RWPE2 (cell line): ENCODE results near the gene ARMC9.

Experiments
- ATAC-seq: fragments of 200-7000 bp; cut with Tn5 transposase; 3 replicates; pipeline ENCODE4 v1.9.1; 2021; ENCODE audit warnings: low read depth
- DNase-seq: peaks from one replicate; pipeline ENCODE4 v3.0.0-alpha.2; 2020; ENCODE audit warnings: low spot score
- H3K27ac ChIP-seq: fragments of 450-650 bp; 2 replicates; pipeline ENCODE4 v1.5.1; 2017; ENCODE audit warnings: mild to moderate bottlenecking; ENCODE audit not compliant: poor library complexity, severe bottlenecking
- H3K27me3 ChIP-seq: fragments of 250-450 bp; sonication (Bioruptor Pico); 2 replicates; pipeline ENCODE4 v1.5.1; 2021; ENCODE audit warnings: mild to moderate bottlenecking, moderate library complexity; ENCODE audit not compliant: insufficient read depth, poor library complexity, severe bottlenecking
- H3K36me3 ChIP-seq: fragments of 250-450 bp; sonication (Bioruptor Pico); 2 replicates; pipeline ENCODE4 v1.5.1; 2020; ENCODE audit warnings: low read depth, mild to moderate bottlenecking, moderate library complexity
- H3K4me1 ChIP-seq: fragments of 250-450 bp; sonication (Bioruptor Pico); 2 replicates; pipeline ENCODE4 v1.5.1; 2021; ENCODE audit warnings: mild to moderate bottlenecking, moderate library complexity; ENCODE audit not compliant: insufficient read depth, poor library complexity, severe bottlenecking
- H3K4me3 ChIP-seq: fragments of 250-450 bp; sonication (Bioruptor Pico); 2 replicates; pipeline ENCODE4 v1.5.1; 2021; ENCODE audit warnings: mild to moderate bottlenecking, moderate library complexity; ENCODE audit not compliant: severe bottlenecking
- H3K9me3 ChIP-seq: fragments of 250-450 bp; sonication (Bioruptor Pico); 2 replicates; pipeline ENCODE4 v1.5.1; 2021; ENCODE audit warnings: mild to moderate bottlenecking, moderate library complexity; ENCODE audit not compliant: severe bottlenecking
- TF ChIP-seq, protein P1 (sequence below): fragments of 450-650 bp; IDR thresholded peaks from one replicate; pipeline ENCODE4 v1.5.1; 2017; ENCODE audit warnings: mild to moderate bottlenecking, moderate library complexity; ENCODE audit not compliant: poor library complexity, severe bottlenecking

The ARMC9 gene

DNA sequence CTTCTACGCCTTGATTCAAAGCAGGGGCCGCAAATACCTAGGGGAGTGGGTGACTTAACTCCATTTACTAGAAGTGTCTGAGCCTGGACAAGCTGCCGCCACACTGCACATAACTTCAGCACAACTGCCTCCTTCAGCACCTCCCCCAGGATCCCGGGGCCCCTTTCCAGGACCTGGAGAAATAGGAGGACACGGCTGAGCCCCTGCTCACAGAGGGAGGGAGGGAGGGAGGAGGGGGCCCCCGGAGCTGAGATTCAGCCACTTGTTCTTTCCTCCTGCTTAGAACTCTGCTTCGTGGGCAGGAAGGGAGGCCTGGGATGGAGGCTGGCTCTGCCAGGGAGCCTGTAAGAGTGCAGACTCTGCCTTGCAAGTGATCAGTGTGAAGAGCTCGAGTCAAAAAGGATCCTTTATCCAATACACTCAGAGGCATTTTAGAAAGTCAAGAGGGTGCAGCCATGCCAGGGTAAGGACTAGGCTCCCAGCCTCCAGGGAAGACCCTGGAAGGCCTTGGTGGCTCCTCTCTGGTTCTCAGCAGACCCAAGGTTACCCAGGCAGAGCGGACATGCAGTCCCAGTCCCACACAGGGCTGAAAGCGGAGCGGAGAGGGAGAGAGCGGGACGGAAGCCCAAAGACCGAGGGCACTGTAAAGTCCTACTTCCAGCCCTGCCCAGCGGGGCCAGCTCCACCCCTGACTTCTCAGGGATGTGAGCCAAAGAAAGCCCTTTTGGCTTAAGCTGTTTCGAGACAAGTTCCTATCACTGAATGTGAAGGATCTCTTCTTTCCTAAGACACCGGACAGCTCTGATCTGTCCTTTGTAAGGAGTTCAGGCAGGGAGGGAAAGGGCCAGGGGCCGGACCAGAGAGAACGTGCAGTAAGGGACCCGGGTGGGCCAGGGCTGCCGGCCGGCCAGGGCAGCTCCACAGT lies 8.6 kb upstream of the ARMC9 start:
- TF ChIP-seq, protein P1, sequence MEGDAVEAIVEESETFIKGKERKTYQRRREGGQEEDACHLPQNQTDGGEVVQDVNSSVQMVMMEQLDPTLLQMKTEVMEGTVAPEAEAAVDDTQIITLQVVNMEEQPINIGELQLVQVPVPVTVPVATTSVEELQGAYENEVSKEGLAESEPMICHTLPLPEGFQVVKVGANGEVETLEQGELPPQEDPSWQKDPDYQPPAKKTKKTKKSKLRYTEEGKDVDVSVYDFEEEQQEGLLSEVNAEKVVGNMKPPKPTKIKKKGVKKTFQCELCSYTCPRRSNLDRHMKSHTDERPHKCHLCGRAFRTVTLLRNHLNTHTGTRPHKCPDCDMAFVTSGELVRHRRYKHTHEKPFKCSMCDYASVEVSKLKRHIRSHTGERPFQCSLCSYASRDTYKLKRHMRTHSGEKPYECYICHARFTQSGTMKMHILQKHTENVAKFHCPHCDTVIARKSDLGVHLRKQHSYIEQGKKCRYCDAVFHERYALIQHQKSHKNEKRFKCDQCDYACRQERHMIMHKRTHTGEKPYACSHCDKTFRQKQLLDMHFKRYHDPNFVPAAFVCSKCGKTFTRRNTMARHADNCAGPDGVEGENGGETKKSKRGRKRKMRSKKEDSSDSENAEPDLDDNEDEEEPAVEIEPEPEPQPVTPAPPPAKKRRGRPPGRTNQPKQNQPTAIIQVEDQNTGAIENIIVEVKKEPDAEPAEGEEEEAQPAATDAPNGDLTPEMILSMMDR, result no peak
- Histone ChIP-seq H3K9me3 (no peaks in the 10 kb centered on the region), H3K27ac (no peak overlapping the region), H3K27me3 (peaks cover 7% of the 10 kb centered on the region), H3K36me3 (no peaks in the 10 kb centered on the region), H3K4me1 (no peaks in the 10 kb centered on the region), H3K4me3 (no peak overlapping the region)
- ATAC-seq (peak; percentile 8; the same call in 1 of the 3 replicates), DNase-seq (no peak)

DNA sequence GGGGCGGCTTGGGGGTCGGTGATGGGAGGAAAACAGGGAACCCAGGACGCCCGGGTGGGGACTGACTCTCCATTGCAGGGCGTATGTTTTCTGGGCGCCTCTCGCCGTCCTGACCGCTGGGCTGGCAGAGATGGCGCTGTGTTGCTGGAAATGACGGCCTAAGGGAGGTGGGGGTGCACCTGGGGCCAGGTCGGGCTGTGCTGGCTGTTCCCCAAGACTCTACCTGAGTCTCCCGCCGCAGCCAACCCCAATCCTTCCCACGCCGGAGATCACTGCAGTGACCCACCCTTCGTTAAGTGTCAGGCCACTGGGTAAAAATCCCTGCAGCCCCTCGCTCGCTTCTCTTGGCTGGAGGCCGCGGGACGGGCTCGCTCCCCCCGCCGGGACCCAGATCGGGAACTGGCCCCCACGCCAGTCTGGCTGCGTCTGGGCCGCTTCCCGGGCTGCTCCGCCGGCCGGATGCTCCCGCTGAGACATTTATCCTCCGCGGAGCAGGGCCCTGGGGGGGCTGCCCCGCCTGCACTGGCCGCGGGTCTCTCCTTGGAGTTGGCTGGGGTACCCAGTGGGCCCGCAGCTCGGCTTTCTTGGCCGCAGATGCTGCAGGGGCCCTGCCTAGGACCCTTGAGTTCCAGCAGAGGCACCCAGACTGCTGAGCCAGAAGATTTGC lies 7.8 kb upstream of the ARMC9 start:
- ATAC-seq (0 out of 3 replicates have a peak, but pooled peaks have one; percentile 18), DNase-seq (no peak)
- H3K27ac ChIP-seq, result no peak overlapping the region
- H3K9me3 ChIP-seq, result no peaks in the 10 kb centered on the region
- no peak overlapping the region for H3K4me3 ChIP-seq
- TF ChIP-seq, protein P1, result no peak
- H3K4me1 ChIP-seq, result no peaks in the 10 kb centered on the region
- no peaks in the 10 kb centered on the region for H3K36me3 ChIP-seq
- H3K27me3 ChIP-seq, result peaks cover 7% of the 10 kb centered on the region

DNA sequence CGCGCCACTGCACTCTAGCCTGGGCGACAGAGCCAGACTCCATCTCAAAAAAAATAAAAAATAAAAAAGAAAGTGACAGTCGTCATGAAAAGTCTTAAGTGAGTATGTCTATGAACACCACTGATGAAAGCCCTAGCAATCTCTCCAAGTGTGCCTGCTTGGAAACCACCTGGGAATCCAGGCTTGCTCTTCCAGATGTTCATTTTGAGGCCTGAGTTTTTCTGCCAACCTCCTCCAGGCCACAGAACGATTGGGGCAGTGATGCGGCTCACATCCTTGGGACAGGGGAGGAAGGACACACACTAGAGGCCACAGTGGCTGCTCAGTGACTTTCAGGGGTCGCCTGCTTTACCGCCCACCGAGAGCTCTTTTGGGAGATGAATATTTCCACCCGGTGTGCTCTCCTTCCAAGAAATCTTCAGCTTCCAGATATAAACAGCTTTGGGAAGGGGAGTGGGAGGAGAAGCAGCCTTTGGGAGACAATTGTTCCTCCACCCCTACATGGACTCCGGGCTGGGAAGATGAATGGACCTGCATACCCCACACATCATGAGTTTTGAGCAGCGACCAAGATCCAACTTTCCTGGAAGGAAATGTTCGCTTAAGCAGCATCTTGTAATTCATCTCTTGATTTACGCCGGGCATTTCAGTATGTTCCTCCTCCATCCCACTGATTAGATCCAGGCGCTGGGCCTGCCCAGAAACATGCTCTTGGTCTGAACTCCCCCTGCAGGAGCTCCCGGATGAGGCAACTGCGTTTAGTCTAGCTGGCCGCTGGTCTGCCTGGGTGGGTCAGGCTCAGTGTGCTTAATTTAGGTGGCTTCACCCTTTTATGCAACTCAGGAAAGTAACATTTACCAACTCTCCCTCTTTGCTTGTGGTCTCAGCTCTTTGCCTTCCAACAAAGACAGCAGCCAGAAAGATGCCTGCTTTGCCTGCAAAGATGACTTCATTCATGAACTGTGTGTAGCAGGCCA lies 6.2 kb upstream of the ARMC9 start:
- Histone ChIP-seq H3K27ac (no peak overlapping the region), H3K36me3 (no peaks in the 10 kb centered on the region), H3K9me3 (no peaks in the 10 kb centered on the region), H3K4me3 (no peak overlapping the region), H3K4me1 (no peaks in the 10 kb centered on the region), H3K27me3 (peaks cover 7% of the 10 kb centered on the region)
- TF ChIP-seq, protein P1, result no peak
- no peak for ATAC-seq
- no peak for DNase-seq

DNA sequence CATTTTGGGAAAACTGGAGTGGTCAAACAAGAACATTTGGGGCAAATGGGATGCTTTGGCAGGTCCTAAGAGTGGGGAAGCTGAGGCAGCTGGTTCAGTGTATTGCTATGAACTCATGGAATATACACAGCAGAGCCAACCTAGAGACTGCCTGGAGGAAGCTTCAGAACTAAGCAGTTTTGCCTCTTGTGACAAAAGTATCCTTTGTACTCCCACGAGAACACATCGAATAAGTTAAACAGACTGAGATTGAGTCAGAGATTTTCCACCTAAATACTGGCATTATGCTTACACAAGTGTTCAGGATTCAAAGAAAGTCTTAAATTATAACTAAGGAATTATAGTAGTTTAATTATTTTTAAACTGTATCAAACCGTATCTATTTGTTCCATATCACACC lies 5.2 kb upstream of the ARMC9 start:
- ATAC-seq, result no peak
- no peaks in the 10 kb centered on the region for H3K4me1 ChIP-seq
- H3K9me3 ChIP-seq, result no peaks in the 10 kb centered on the region
- H3K36me3 ChIP-seq, result no peaks in the 10 kb centered on the region
- no peak overlapping the region for H3K4me3 ChIP-seq
- TF ChIP-seq, protein P1, result no peak
- H3K27ac ChIP-seq, result no peak overlapping the region
- DNase-seq, result no peak
- H3K27me3 ChIP-seq, result peaks cover 7% of the 10 kb centered on the region
